Nephron (organoid): Measurements from ENCODE around the gene TDRD1.

Source experiments
- H3K27ac Mint-ChIP-seq, 3 experiments: 2 replicates each; pipeline ENCODE4 v1.8.0; 2020; ENCODE audit warnings: mixed read lengths in 3 of 3, mild to moderate bottlenecking in 2 of 3, moderate library complexity in 1 of 3
- H3K27me3 Mint-ChIP-seq: 2 replicates; pipeline ENCODE4 v1.8.0; 2021; ENCODE audit warnings: low read depth, mild to moderate bottlenecking, moderate library complexity, mixed read lengths
- H3K36me3 Mint-ChIP-seq: 2 replicates; pipeline ENCODE4 v1.8.0; 2020; ENCODE audit warnings: low read depth, mixed read lengths
- H3K4me1 Mint-ChIP-seq: 2 replicates; pipeline ENCODE4 v1.8.0; 2020; ENCODE audit warnings: mixed read lengths
- H3K4me3 Mint-ChIP-seq, 3 experiments: 2 replicates each; pipeline ENCODE4 v1.8.0; 2020; ENCODE audit warnings: mild to moderate bottlenecking in 3 of 3, mixed read lengths in 3 of 3, moderate library complexity in 2 of 3
- H3K9me3 Mint-ChIP-seq: 2 replicates; pipeline ENCODE4 v1.8.0; 2020; ENCODE audit warnings: mixed read lengths
- TF ChIP-seq, protein P1 (sequence below), 3 experiments: fragments of 200-600 bp; sonication (generic); IDR thresholded peaks; one replicate each; pipeline ENCODE4 v1.5.0; 2021; ENCODE audit warnings: antibody characterized with exemption in 3 of 3; ENCODE audit not compliant: unreplicated experiment in 3 of 3

The TDRD1 gene

DNA sequence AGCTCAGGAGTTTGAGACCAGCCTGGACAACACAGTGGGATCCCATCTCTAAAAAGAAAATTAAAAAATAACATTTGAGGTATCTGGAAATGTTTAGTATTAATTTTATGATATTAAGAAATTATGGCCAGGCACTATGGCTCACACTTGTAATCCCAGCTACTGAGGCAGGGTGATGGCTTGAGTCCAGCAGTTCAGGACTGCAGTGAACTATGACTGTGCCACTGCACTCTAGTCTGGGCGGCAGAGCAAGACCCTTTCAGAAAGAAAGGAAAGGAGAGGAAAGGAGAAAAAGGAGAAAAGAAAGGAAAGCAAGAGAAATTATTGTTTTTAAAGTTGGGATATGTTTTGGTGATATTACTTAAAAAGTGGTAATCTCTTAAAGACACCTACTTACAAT, 2.6 kb upstream of the TDRD1 start:
- H3K36me3 Mint-ChIP-seq: no peaks in the 10 kb centered on the region
- H3K27ac Mint-ChIP-seq: no peak overlapping the region
- no peak overlapping the region for H3K4me3 Mint-ChIP-seq
- peaks cover 20% of the 10 kb centered on the region for H3K4me1 Mint-ChIP-seq
- peaks cover 21% of the 10 kb centered on the region for H3K27me3 Mint-ChIP-seq
- H3K9me3 Mint-ChIP-seq: no peaks in the 10 kb centered on the region
- TF ChIP-seq, protein P1, sequence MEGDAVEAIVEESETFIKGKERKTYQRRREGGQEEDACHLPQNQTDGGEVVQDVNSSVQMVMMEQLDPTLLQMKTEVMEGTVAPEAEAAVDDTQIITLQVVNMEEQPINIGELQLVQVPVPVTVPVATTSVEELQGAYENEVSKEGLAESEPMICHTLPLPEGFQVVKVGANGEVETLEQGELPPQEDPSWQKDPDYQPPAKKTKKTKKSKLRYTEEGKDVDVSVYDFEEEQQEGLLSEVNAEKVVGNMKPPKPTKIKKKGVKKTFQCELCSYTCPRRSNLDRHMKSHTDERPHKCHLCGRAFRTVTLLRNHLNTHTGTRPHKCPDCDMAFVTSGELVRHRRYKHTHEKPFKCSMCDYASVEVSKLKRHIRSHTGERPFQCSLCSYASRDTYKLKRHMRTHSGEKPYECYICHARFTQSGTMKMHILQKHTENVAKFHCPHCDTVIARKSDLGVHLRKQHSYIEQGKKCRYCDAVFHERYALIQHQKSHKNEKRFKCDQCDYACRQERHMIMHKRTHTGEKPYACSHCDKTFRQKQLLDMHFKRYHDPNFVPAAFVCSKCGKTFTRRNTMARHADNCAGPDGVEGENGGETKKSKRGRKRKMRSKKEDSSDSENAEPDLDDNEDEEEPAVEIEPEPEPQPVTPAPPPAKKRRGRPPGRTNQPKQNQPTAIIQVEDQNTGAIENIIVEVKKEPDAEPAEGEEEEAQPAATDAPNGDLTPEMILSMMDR (IDR thresholded peaks at IDR 0.05; ENCODE audit: unreplicated experiment in 3 of 3): no peak

DNA sequence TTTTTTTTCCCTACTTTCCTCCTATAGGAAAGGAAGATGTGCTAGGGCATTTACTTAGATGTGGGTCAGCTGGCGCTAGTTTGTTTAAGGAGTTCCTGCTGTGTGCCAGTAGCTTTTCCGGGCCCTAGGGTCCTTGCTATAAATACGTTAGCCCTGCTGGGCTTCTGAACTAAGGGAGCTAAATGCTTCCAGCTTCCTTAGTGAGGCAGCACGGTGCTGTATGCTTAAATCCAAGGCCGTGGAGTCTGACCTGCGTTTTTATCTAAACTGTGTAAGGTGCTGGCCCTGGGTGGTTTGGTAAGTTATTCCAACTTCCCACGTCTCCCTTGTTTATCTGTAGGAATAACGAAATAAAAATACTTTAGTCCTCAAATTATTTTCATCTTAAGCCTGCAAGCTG, 594 bp downstream of the TDRD1 start:
- Mint-ChIP-seq H3K9me3 (no peaks in the 10 kb centered on the region), H3K4me1 (peaks cover 9% of the 10 kb centered on the region), H3K27ac (no peak overlapping the region), H3K36me3 (no peaks in the 10 kb centered on the region), H3K4me3 (no peak overlapping the region), H3K27me3 (peaks cover 18% of the 10 kb centered on the region)
- TF ChIP-seq, protein P1 (IDR thresholded peaks at IDR 0.05; ENCODE audit: unreplicated experiment in 3 of 3): no peak

GRCh38 chr10:114180937-114181336, 1.8 kb downstream of the TDRD1 start:
- TF ChIP-seq, protein P1 (IDR thresholded peaks at IDR 0.05; ENCODE audit: unreplicated experiment in 3 of 3): no peak
- Mint-ChIP-seq H3K27me3 (peaks cover 12% of the 10 kb centered on the region), H3K27ac (no peak overlapping the region), H3K4me3 (no peak overlapping the region), H3K9me3 (no peaks in the 10 kb centered on the region), H3K36me3 (no peaks in the 10 kb centered on the region), H3K4me1 (peaks cover 6% of the 10 kb centered on the region)

GRCh38 chr10:114181971-114182370, 2.8 kb downstream of the TDRD1 start:
- peaks cover 6% of the 10 kb centered on the region for H3K4me1 Mint-ChIP-seq
- no peaks in the 10 kb centered on the region for H3K36me3 Mint-ChIP-seq
- peaks cover 4% of the 10 kb centered on the region for H3K27me3 Mint-ChIP-seq
- no peak overlapping the region for H3K4me3 Mint-ChIP-seq
- peak overlapping the region; percentile 30 to 72 (median 65) for H3K27ac Mint-ChIP-seq
- TF ChIP-seq, protein P1 (IDR thresholded peaks at IDR 0.05; ENCODE audit: unreplicated experiment in 3 of 3): no peak
- H3K9me3 Mint-ChIP-seq: no peaks in the 10 kb centered on the region

GRCh38 chr10:114183563-114183962, 4.4 kb downstream of the TDRD1 start:
- TF ChIP-seq, protein P1 (IDR thresholded peaks at IDR 0.05; ENCODE audit: unreplicated experiment in 3 of 3): no peak
- no peaks in the 10 kb centered on the region for H3K9me3 Mint-ChIP-seq
- no peaks in the 10 kb centered on the region for H3K36me3 Mint-ChIP-seq

GRCh38 chr10:114184276-114184675, 5.1 kb downstream of the TDRD1 start:
- peaks cover 4% of the 10 kb centered on the region for H3K27me3 Mint-ChIP-seq
- TF ChIP-seq, protein P1 (IDR thresholded peaks at IDR 0.05; ENCODE audit: unreplicated experiment in 3 of 3): no peak
- no peak overlapping the region for H3K27ac Mint-ChIP-seq
- peaks cover 6% of the 10 kb centered on the region for H3K4me1 Mint-ChIP-seq
- H3K36me3 Mint-ChIP-seq: no peaks in the 10 kb centered on the region
- no peak overlapping the region for H3K4me3 Mint-ChIP-seq
- no peaks in the 10 kb centered on the region for H3K9me3 Mint-ChIP-seq

More at GRCh38 chr10:114183563-114183962, 4.4 kb downstream of the TDRD1 start:
- Mint-ChIP-seq H3K4me1 (peaks cover 6% of the 10 kb centered on the region), H3K27ac (no peak overlapping the region), H3K4me3 (no peak overlapping the region), H3K27me3 (peaks cover 4% of the 10 kb centered on the region)
